ENCODE results near the gene SSC5D. TPM values are rescaled to one million over a fixed set of nuclear protein-coding genes. Genes with fewer than 3 reads are reported as not detected.
A peak's percentile ranks its signal among the peaks of the same experiment; 100 is the strongest.

Gene SSC5D
- total and polyA plus RNA-seq, 9 of the 15 experiments (the other 6 are each of a cell fraction or from before 2014, with no cell fraction given), result 0.04 to 0.71 (median 0.14) TPM; not detected in 2

DNA sequence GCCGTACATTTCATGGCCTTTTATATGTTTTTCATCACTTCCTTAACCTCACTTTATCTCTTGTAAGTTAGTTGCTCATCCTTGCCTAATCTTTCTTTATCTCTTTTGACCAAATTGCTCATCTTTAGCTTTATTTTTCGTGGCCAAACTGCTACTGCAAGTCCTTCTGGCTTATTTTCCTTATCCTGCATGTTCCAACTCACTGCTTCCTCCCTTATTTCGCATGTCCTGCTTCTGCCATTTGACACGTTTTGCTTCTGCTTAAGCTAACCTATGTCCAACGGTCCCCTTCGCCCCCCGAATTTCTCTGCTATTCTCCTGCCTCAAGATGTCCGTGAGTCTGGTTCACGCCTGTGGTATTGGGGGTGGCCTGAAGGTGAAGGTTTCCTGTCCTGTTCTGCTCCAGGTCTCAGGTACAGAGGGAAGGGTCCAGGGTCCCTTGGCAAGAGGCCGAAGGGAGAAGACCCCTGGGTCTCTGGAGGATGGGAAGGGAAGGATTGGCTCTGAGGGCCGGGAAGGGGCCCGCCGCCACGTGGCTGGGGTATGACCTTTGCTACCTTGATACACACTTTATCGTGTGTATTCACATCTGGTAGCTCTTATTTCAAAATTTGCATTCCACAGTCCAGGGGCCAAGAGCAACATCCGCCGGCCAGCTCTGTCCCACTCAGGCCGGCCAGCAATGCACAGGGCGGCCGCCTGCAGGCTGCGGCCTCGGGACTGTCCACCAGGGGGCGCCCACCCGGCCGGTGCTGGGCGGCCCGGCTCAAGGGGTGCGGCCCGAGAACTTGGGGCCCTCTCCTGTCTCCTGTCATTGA lies 20.8 kb upstream of the SSC5D start (continued):
- TF ChIP-seq POLR2B (IDR thresholded peaks at IDR 0.05; ENCODE audit: low read depth, partially characterized antibody) (peak; percentile 40), CTCF (IDR thresholded peaks at IDR 0.05 in 2 of 3, conservative IDR thresholded peaks at IDR 0.05 in 1 of 3; ENCODE audit: insufficient read depth in 2 of 3, low read depth in 1 of 3, low read length in 3 of 3) (peak; percentile 93 to 99 (median 95)), XRCC4 (IDR thresholded peaks at IDR 0.05; ENCODE audit: extremely low read depth, insufficient read depth, insufficient read length) (no peak), GATAD2A (IDR thresholded peaks at IDR 0.05) (peak; percentile 88), CEBPG (CRISPR knock-in tag; IDR thresholded peaks at IDR 0.05) (peak; percentile 95), CEBPG (tag; conservative IDR thresholded peaks at IDR 0.05 in 1 of 2, IDR thresholded peaks at IDR 0.05 in 1 of 2) (peak; percentile 82 to 94), STAG1 (CRISPR knock-in tag; IDR thresholded peaks at IDR 0.05; ENCODE audit: borderline replicate concordance) (no peak), LEF1 (IDR thresholded peaks at IDR 0.05) (peak; percentile 91; the same call in 1 of the 2 replicates), DPF2 (IDR thresholded peaks at IDR 0.05) (peak; percentile 98), DIDO1 (tag; IDR thresholded peaks at IDR 0.05; ENCODE audit: low read depth) (no peak), WHSC1 (IDR thresholded peaks at IDR 0.05; ENCODE audit: low read length) (no peak), PTBP1 (IDR thresholded peaks at IDR 0.05; ENCODE audit: low read depth, low read length) (0 out of 2 replicates have a peak, but pooled peaks have one; percentile 31), ZNF134 (CRISPR knock-in tag; conservative IDR thresholded peaks at IDR 0.05) (no peak)
- TF ChIP-seq, protein P1, sequence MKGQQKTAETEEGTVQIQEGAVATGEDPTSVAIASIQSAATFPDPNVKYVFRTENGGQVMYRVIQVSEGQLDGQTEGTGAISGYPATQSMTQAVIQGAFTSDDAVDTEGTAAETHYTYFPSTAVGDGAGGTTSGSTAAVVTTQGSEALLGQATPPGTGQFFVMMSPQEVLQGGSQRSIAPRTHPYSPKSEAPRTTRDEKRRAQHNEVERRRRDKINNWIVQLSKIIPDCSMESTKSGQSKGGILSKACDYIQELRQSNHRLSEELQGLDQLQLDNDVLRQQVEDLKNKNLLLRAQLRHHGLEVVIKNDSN (CRISPR knock-in tag; IDR thresholded peaks at IDR 0.05), result peak; percentile 47; the same call in 1 of the 2 replicates
- TF ChIP-seq, protein P2, sequence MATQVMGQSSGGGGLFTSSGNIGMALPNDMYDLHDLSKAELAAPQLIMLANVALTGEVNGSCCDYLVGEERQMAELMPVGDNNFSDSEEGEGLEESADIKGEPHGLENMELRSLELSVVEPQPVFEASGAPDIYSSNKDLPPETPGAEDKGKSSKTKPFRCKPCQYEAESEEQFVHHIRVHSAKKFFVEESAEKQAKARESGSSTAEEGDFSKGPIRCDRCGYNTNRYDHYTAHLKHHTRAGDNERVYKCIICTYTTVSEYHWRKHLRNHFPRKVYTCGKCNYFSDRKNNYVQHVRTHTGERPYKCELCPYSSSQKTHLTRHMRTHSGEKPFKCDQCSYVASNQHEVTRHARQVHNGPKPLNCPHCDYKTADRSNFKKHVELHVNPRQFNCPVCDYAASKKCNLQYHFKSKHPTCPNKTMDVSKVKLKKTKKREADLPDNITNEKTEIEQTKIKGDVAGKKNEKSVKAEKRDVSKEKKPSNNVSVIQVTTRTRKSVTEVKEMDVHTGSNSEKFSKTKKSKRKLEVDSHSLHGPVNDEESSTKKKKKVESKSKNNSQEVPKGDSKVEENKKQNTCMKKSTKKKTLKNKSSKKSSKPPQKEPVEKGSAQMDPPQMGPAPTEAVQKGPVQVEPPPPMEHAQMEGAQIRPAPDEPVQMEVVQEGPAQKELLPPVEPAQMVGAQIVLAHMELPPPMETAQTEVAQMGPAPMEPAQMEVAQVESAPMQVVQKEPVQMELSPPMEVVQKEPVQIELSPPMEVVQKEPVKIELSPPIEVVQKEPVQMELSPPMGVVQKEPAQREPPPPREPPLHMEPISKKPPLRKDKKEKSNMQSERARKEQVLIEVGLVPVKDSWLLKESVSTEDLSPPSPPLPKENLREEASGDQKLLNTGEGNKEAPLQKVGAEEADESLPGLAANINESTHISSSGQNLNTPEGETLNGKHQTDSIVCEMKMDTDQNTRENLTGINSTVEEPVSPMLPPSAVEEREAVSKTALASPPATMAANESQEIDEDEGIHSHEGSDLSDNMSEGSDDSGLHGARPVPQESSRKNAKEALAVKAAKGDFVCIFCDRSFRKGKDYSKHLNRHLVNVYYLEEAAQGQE (IDR thresholded peaks at IDR 0.05; ENCODE audit: borderline replicate concordance), result peak; percentile 82
- TF ChIP-seq, protein P2 (CRISPR knock-in tag; IDR thresholded peaks at IDR 0.05; ENCODE audit: low read depth), result no peak
